Activated T-helper 17 cell treated with anti-CD3 and anti-CD28 coated beads, Interleukin-2, amount 50 U/mL, for 72 hours (primary cell): Measurements from ENCODE around the gene MTX2. TPM values are rescaled to one million over a fixed set of nuclear protein-coding genes. Genes with fewer than 3 reads are reported as not detected.

Experiments
- ATAC-seq: fragments of 150-1000 bp; cut with Tn5 transposase; replicated peaks from 2 replicates; pipeline ENCODE4 v1.10.0; 2021; ENCODE audit warnings: mild to moderate bottlenecking, moderate library complexity
- H3K27ac Mint-ChIP-seq: one replicate; pipeline ENCODE4 v1.8.0; 2022; ENCODE audit warnings: mixed read lengths
- H3K27me3 Mint-ChIP-seq: one replicate; pipeline ENCODE4 v1.8.0; 2022; ENCODE audit warnings: mixed read lengths
- H3K36me3 Mint-ChIP-seq: one replicate; pipeline ENCODE4 v1.8.0; 2022; ENCODE audit warnings: low read depth, mild to moderate bottlenecking, mixed read lengths
- H3K4me1 Mint-ChIP-seq: one replicate; pipeline ENCODE4 v1.8.0; 2022; ENCODE audit warnings: mixed read lengths
- H3K4me3 Mint-ChIP-seq: one replicate; pipeline ENCODE4 v1.8.0; 2022; ENCODE audit warnings: mild to moderate bottlenecking, mixed read lengths
- H3K9me3 Mint-ChIP-seq: one replicate; pipeline ENCODE4 v1.8.0; 2022; ENCODE audit warnings: mixed read lengths
- total RNA-seq, 2 donors: library from RNA; stranded (reverse); gene quantifications; one replicate each; pipeline ENCODE4 v1.2.3, GENCODE V29; 2022

MTX2 gene
- total RNA-seq, result 10 to 100 TPM; 21.4 to 22.0 TPM

GRCh38 chr2:176269319-176270099 lies at the start of gene MTX2:
TSS of gene MTX2 (plus strand) at chr2:176269442. CDS start at chr2:176269630, 188 bp downstream.
- peaks cover 5% of the 10 kb centered on the region for H3K36me3 Mint-ChIP-seq

DNA sequence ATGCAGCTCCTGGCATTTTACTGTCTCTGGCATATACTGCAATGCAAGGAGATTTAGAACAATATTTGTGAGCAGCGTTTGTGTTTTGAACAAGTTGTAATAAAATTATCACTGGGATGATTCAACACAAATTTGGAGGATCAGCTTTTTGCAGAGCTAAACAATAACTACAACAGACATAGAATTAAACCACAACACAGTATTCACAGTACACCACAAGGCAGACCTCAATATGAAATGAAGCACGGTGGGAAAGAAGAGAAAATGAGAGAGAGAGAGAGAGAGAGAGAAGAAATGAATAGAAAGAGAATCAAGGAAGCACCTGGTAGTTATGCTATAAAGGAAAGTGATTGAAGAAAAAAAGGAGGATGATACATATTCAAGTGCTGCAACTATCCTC lies 41.4 kb upstream of the MTX2 start:
- ATAC-seq, result no peak
- Mint-ChIP-seq H3K27me3 (peaks cover 50% of the 10 kb centered on the region), H3K4me1 (no peaks in the 10 kb centered on the region), H3K9me3 (peaks cover 3% of the 10 kb centered on the region), H3K27ac (no peak overlapping the region), H3K4me3 (no peak overlapping the region), H3K36me3 (no peaks in the 10 kb centered on the region)

More at GRCh38 chr2:176269319-176270099, at the start of gene MTX2:
- Mint-ChIP-seq H3K27ac (peak within 1 kb of the TSS; percentile 89), H3K27me3 (no peaks in the 10 kb centered on the region), H3K4me1 (peaks cover 5% of the 10 kb centered on the region), H3K4me3 (peak within 1 kb of the TSS; percentile 96), H3K9me3 (no peaks in the 10 kb centered on the region)
- ATAC-seq, result peak; percentile 96

GRCh38 chr2:176234156-176234555 lies 35.1 kb upstream of the MTX2 start:
- Mint-ChIP-seq H3K27me3 (peaks cover 43% of the 10 kb centered on the region), H3K9me3 (peaks cover 3% of the 10 kb centered on the region), H3K4me3 (no peak overlapping the region), H3K36me3 (no peaks in the 10 kb centered on the region), H3K27ac (no peak overlapping the region), H3K4me1 (no peaks in the 10 kb centered on the region)
- ATAC-seq, result no peak

- H3K36me3 Mint-ChIP-seq, result no peaks in the 10 kb centered on the region
- ATAC-seq, result no peak
Measured at GRCh38 chr2:176234940-176235339, 34.3 kb upstream of the MTX2 start.

DNA sequence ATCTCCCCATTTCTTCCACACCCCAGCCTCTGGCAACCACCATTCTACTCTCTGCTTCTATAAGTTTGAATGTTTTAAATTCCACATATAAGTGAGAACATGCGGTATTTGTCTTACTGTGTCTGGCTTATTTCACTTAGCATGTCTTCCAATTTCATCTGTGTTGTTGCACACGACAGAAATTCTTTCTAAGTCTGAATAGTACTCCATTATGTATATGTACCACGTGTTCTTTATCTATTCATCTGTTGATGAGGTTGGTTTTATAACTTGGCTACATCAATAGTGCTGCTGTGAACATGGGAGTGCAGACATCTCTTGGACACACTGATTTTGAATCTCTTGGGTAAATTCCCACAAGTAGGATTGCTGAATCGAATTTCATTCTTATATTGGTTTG lies 31.8 kb upstream of the MTX2 start:
- Mint-ChIP-seq H3K27me3 (peaks cover 40% of the 10 kb centered on the region), H3K36me3 (no peaks in the 10 kb centered on the region), H3K9me3 (no peaks in the 10 kb centered on the region), H3K27ac (no peak overlapping the region), H3K4me3 (no peak overlapping the region), H3K4me1 (no peaks in the 10 kb centered on the region)
- ATAC-seq, result no peak

More at GRCh38 chr2:176234940-176235339, 34.3 kb upstream of the MTX2 start:
- H3K4me3 Mint-ChIP-seq, result no peak overlapping the region
- no peak overlapping the region for H3K27ac Mint-ChIP-seq
- H3K27me3 Mint-ChIP-seq, result peaks cover 46% of the 10 kb centered on the region
- no peaks in the 10 kb centered on the region for H3K4me1 Mint-ChIP-seq
- H3K9me3 Mint-ChIP-seq, result peaks cover 3% of the 10 kb centered on the region

GRCh38 chr2:176239031-176239430 lies 30.2 kb upstream of the MTX2 start:
- Mint-ChIP-seq H3K27me3 (peaks cover 39% of the 10 kb centered on the region), H3K27ac (no peak overlapping the region), H3K36me3 (no peaks in the 10 kb centered on the region), H3K4me1 (no peaks in the 10 kb centered on the region), H3K4me3 (no peak overlapping the region), H3K9me3 (no peaks in the 10 kb centered on the region)
- no peak for ATAC-seq

GRCh38 chr2:176240301-176240700 lies 28.9 kb upstream of the MTX2 start:
- no peaks in the 10 kb centered on the region for H3K9me3 Mint-ChIP-seq
- no peaks in the 10 kb centered on the region for H3K4me1 Mint-ChIP-seq
- ATAC-seq, result no peak
- H3K36me3 Mint-ChIP-seq, result no peaks in the 10 kb centered on the region
- peaks cover 38% of the 10 kb centered on the region for H3K27me3 Mint-ChIP-seq
- H3K4me3 Mint-ChIP-seq, result no peak overlapping the region
- no peak overlapping the region for H3K27ac Mint-ChIP-seq

DNA sequence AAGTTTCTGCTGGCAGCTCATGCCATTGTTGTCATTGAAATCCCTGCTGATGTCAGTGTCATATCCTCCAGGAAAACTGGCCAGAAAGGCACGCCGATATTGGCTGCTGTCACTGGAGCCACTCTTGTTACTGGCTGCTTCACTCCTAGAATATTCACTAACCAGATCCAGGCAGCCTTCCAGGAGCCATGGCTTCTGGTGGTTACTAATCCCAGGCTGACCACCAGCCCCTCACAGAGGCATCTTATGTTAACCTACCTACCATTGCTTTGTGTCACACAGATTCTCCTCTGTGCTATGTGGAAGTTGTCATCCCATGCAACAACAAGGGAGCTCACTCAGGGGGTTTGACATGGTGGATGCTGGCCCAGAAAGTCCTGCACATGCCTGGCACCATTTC lies 27.0 kb upstream of the MTX2 start:
- Mint-ChIP-seq H3K9me3 (no peaks in the 10 kb centered on the region), H3K4me1 (no peaks in the 10 kb centered on the region), H3K36me3 (no peaks in the 10 kb centered on the region), H3K27ac (no peak overlapping the region), H3K4me3 (no peak overlapping the region), H3K27me3 (peaks cover 31% of the 10 kb centered on the region)
- ATAC-seq, result no peak

- Mint-ChIP-seq H3K27me3 (peaks cover 23% of the 10 kb centered on the region), H3K4me3 (no peak overlapping the region), H3K36me3 (no peaks in the 10 kb centered on the region), H3K27ac (no peak overlapping the region), H3K4me1 (no peaks in the 10 kb centered on the region), H3K9me3 (no peaks in the 10 kb centered on the region)
- no peak for ATAC-seq
Measured at GRCh38 chr2:176246331-176246730, 22.9 kb upstream of the MTX2 start.

- peaks cover 22% of the 10 kb centered on the region for H3K27me3 Mint-ChIP-seq
- no peak overlapping the region for H3K27ac Mint-ChIP-seq
- no peaks in the 10 kb centered on the region for H3K9me3 Mint-ChIP-seq
- no peaks in the 10 kb centered on the region for H3K36me3 Mint-ChIP-seq
- ATAC-seq, result no peak
- no peak overlapping the region for H3K4me3 Mint-ChIP-seq
- H3K4me1 Mint-ChIP-seq, result no peaks in the 10 kb centered on the region
Measured at GRCh38 chr2:176247859-176248258, 21.4 kb upstream of the MTX2 start.

- H3K27me3 Mint-ChIP-seq, result peaks cover 33% of the 10 kb centered on the region
- H3K9me3 Mint-ChIP-seq, result no peaks in the 10 kb centered on the region
- ATAC-seq, result no peak
- no peak overlapping the region for H3K27ac Mint-ChIP-seq
- H3K36me3 Mint-ChIP-seq, result no peaks in the 10 kb centered on the region
- no peaks in the 10 kb centered on the region for H3K4me1 Mint-ChIP-seq
- no peak overlapping the region for H3K4me3 Mint-ChIP-seq
Measured at GRCh38 chr2:176251928-176252327, 17.3 kb upstream of the MTX2 start.

GRCh38 chr2:176260689-176261088 lies 8.6 kb upstream of the MTX2 start:
- Mint-ChIP-seq H3K4me1 (no peaks in the 10 kb centered on the region), H3K27me3 (peaks cover 9% of the 10 kb centered on the region), H3K36me3 (no peaks in the 10 kb centered on the region), H3K27ac (no peak overlapping the region), H3K9me3 (no peaks in the 10 kb centered on the region), H3K4me3 (no peak overlapping the region)
- no peak for ATAC-seq

DNA sequence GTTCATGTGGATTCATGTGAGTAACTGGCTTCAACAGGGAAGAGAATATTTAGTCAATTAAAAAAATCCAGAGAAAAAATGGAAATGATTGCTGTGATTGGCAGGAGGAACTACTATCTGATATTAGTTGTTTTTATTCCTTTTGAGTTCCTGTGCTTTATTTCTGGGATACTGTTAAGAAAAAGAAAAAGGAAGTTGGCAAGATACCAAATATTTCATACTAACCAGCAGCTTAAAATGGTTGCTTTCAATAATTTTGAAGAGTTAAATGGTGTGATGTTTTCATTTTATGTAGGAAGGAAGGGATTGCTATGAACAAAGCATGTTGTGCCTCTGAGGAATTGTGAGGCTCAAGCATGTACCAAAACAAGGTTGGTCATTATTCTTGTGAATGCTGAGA lies 8.1 kb upstream of the MTX2 start:
- no peaks in the 10 kb centered on the region for H3K4me1 Mint-ChIP-seq
- H3K36me3 Mint-ChIP-seq, result no peaks in the 10 kb centered on the region
- no peak overlapping the region for H3K27ac Mint-ChIP-seq
- peaks cover 6% of the 10 kb centered on the region for H3K27me3 Mint-ChIP-seq
- no peaks in the 10 kb centered on the region for H3K9me3 Mint-ChIP-seq
- ATAC-seq, result no peak
- no peak overlapping the region for H3K4me3 Mint-ChIP-seq

DNA sequence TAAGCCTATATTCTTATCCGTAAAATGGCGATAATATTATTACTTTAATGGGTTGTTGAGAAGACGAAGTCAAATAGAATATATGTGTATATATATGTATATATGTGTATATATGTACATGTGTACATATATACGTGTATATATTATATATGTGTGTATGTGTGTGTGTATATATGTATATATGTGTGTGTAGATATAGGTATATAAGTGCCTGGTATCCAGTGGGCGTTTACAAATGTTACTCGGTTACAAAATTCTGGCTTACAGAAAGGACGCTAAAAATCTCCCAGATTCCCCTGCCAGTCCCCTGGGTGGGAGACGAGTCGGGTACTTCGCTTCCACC lies 295 bp upstream of the MTX2 start:
- Mint-ChIP-seq H3K36me3 (no peaks in the 10 kb centered on the region), H3K9me3 (no peaks in the 10 kb centered on the region), H3K4me3 (peak overlapping the region; percentile 96), H3K27ac (peak overlapping the region; percentile 89), H3K27me3 (no peaks in the 10 kb centered on the region), H3K4me1 (peaks cover 5% of the 10 kb centered on the region)
- ATAC-seq, result peak; percentile 31

DNA sequence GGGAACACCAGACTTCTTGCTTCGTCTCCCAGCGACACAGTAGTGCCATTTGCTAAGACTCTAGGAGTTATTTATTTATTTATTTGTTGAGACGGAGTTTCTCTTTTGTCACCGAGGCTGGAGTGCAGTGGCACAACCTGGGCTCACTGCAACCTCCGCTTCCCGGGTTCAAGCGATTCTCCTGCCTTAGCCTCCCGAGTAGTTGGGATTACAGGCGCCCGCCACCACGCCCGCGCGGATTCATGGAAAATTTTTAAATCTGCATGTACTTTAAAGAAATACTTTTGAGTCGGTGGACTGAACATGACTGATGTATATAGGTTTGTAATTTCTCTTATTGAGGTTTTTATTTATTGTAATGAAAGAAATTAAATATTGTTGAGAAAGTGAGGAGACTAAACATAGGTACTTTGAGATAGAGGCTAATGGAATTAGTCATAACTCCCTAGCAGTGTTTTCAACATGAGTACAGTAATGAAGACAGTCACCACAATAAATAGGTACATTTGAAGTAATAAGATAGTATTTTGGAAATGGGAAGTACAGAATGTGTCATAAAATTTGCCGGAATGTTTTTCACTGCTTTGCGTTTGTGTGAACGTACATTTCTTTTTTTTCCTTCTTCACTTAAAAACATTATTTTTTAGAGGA lies 983 bp downstream of the MTX2 start:
- no peak for ATAC-seq
- Mint-ChIP-seq H3K27ac (peak overlapping the region; percentile 89), H3K4me1 (peaks cover 5% of the 10 kb centered on the region), H3K4me3 (peak overlapping the region; percentile 96), H3K27me3 (no peaks in the 10 kb centered on the region), H3K36me3 (peaks cover 7% of the 10 kb centered on the region), H3K9me3 (no peaks in the 10 kb centered on the region)
